Measurements from ENCODE around the gene DCLK2.

The DCLK2 gene

DNA sequence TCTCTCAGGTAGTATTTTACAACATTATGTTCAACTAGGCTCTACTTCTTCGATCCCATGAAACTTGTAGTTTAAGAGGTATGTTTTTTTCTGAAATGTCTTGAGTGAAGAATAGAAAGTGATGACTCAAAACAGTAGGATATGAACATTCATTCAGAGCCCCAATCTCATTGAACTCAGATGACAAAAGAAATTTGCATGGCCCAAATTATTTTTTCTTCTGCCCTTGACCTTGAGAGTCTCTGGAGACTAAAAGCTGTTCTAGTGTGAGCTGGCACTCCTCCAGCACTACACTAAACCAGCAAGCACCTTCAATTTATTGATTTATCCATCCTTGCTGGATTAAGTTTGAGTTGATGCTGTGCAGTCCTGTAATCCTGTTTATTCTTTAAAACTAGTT, 4.0 kb downstream of the DCLK2 start:
- peak; percentile 45 for DNase-seq (ENCODE audit: extremely low spot score)
- POLR2A ChIA-PET: no interaction called here
- TF ChIP-seq, protein P1, sequence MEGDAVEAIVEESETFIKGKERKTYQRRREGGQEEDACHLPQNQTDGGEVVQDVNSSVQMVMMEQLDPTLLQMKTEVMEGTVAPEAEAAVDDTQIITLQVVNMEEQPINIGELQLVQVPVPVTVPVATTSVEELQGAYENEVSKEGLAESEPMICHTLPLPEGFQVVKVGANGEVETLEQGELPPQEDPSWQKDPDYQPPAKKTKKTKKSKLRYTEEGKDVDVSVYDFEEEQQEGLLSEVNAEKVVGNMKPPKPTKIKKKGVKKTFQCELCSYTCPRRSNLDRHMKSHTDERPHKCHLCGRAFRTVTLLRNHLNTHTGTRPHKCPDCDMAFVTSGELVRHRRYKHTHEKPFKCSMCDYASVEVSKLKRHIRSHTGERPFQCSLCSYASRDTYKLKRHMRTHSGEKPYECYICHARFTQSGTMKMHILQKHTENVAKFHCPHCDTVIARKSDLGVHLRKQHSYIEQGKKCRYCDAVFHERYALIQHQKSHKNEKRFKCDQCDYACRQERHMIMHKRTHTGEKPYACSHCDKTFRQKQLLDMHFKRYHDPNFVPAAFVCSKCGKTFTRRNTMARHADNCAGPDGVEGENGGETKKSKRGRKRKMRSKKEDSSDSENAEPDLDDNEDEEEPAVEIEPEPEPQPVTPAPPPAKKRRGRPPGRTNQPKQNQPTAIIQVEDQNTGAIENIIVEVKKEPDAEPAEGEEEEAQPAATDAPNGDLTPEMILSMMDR (IDR thresholded peaks at IDR 0.05; ENCODE audit: control extremely low read depth, extremely low read depth, low read depth, missing control alignments): no peak
- CTCF ChIA-PET: interaction anchor here (0.8 kb wide), 1 partner anchor 48 kb away, joined by 3 read pairs; no protein-coding TSS in a partner anchor

DNA sequence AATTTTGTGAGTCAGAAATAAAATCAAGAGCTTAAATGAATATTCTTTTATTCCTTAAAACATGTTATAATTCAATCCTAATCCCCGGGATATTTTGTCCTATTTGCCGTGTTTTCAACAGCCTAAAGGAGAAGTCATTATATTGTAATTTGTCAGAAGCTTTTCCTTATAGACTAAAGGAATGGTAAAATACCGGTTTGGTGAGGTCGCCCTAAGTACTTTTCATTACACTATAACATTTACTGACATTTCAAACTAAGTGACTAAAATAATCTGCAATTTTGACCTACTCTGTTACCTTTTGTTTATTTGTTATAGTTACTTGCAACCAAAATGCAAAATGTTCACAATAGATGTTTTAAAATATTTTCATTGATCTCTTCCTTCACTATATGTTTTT, 8.8 kb downstream of the DCLK2 start:
- CTCF ChIA-PET: no interaction called here
- TF ChIP-seq, protein P1 (IDR thresholded peaks at IDR 0.05; ENCODE audit: control extremely low read depth, extremely low read depth, low read depth, missing control alignments): no peak
- DNase-seq (ENCODE audit: extremely low spot score): no peak
- POLR2A ChIA-PET: no interaction called here

- TF ChIP-seq, protein P1 (IDR thresholded peaks at IDR 0.05; ENCODE audit: control extremely low read depth, extremely low read depth, low read depth, missing control alignments): no peak
- ChIA-PET CTCF (interaction anchor here (1.3 kb wide), 1 partner anchor 11 kb away, joined by 3 read pairs; the partner anchor contains the start of gene DCLK2), POLR2A (no interaction called here)
- DNase-seq (ENCODE audit: extremely low spot score): no peak
Measured at GRCh38 chr4:150089732-150090131, 11.5 kb downstream of the DCLK2 start.

DNA sequence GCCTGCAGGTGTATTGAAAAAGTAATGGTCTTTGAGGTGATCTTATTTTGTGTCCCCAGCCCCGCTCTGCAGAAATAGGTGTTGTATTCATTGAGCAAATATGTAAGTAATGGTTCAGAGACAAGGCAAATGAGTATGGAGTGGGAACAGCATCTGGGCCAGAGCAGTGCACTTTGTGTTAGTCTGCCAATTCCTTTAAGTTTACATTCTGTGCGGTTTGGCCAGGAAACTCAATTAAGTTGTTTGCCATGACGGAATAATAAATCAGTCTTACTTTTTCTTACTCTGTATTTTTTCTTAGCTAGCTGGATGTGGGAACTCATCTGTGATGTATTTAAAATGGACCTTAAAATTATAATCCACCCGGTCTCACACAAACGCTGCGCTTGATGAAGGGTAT, 12.6 kb downstream of the DCLK2 start:
- CTCF ChIA-PET: interaction anchor here (1.3 kb wide), 1 partner anchor 12 kb away, joined by 3 read pairs; the partner anchor contains the start of gene DCLK2
- POLR2A ChIA-PET: no interaction called here
- TF ChIP-seq, protein P1 (IDR thresholded peaks at IDR 0.05; ENCODE audit: control extremely low read depth, extremely low read depth, low read depth, missing control alignments): no peak
- DNase-seq (ENCODE audit: extremely low spot score): no peak

DNA sequence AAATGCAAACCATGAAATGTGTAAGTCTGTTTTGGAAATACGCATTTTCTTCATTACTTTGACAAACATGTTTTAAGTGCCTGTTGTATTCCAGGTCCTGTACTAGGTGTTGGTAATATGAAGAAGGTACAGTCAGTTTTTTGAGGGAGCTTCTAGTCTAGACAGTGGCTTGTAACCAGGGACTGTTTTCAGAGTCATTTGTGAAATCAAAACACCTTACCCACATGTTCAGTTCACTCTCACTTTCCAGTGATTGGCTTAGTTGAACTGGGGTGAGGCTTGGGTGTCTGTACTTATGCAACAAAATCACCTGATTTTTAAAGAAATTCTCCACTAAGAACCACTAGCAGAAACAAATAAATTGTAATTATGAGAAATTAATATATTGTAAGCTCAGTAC, 16.4 kb downstream of the DCLK2 start:
- ChIA-PET POLR2A (no interaction called here), CTCF (interaction anchor here (1.0 to 1.2 kb wide), 2 partner anchors 23 to 25 kb away, joined by 3 to 5 read pairs; no protein-coding TSS in a partner anchor)
- TF ChIP-seq, protein P1 (IDR thresholded peaks at IDR 0.05; ENCODE audit: control extremely low read depth, extremely low read depth, low read depth, missing control alignments): no peak
- no peak for DNase-seq (ENCODE audit: extremely low spot score)

- ChIA-PET POLR2A (no interaction called here), CTCF (no interaction called here)
- TF ChIP-seq, protein P1 (IDR thresholded peaks at IDR 0.05; ENCODE audit: control extremely low read depth, extremely low read depth, low read depth, missing control alignments): no peak
- no peak for DNase-seq (ENCODE audit: extremely low spot score)
Measured at GRCh38 chr4:150096625-150097024, 18.4 kb downstream of the DCLK2 start.

Measured in GM10248 (cell line).